ENCODE data around the gene CCDC3.

CCDC3 gene

DNA sequence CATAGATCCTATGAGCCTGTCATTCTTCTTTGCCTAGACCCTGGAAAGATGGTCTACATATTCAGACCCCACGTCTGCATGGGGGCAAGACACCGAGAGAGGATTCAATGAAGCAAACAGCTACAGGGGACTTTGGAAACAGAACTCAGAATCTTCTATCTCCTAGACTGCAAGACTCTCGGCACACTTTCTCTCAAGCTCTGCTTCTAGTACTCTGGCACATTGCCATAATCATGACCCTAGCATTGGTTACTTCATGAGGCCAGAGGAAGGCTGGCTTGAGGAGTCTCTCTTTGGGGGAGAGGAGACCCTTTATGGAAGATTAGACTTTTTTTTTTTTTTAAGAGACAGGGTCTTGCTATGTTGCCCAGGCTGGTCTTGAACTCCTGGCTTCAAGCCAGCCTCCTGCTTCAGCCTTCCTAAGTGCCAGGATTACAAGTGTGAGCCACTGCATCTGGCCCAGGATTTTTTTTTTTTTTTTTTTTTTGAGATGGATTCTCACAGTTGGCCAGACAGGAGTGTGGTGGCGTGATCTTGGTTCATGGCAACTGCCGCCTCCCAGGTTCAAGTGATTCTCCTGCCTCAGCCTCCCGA is 20.7 kb downstream of the CCDC3 start:
- Histone ChIP-seq H3K9me3 (peaks cover 14% of the 10 kb centered on the region), H3K27me3 (no peaks in the 10 kb centered on the region), H3K36me3 (no peaks in the 10 kb centered on the region), H4K20me1 (no peaks in the 10 kb centered on the region), H3K4me2 (peak overlapping the region; percentile 88), H3K4me3 (peak overlapping the region; percentile 8; the same call in 1 of the 2 replicates), H3K9ac (peak overlapping the region; percentile 28; the same call in 1 of the 2 replicates), H3K4me1 (peaks cover 32% of the 10 kb centered on the region), H3K27ac (peak overlapping the region; percentile 23; the same call in 1 of the 2 replicates)
- TF ChIP-seq Cebpa-rat (IDR thresholded peaks at IDR 0.05) = no peak

DNA sequence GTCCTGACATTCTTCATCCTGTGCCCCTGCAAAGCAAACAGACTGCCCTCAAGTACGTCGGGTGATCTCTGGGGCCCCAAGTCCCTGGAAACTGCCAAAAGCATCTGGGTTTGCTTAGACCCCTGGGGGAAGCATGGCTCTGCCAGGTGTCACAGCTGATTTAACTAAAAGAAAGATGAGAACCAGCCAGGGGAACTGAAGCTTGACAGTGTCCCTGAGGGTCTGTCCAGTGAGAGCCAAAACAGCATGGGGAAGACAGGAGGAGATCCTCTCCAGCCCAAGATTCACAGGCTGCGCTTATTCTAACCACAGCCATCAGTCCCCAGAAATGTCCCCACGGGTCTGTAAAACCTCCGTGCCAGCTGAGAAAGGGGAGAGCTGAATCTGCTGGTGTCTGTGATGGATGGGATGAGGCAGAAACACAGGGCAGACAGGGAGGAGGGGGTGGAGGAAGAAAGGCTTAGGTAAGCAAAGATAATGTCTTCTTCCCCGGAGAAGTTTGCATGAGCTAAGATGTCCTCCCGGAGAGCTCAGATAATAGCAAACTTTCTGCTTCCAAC is 21.3 kb downstream of the CCDC3 start:
- peak overlapping the region; percentile 8; the same call in 1 of the 2 replicates for H3K4me3 ChIP-seq

GRCh38 chr10:12978891-12979290 is 22.6 kb downstream of the CCDC3 start:
- H3K4me1 ChIP-seq = peaks cover 32% of the 10 kb centered on the region
- H3K4me2 ChIP-seq = peak overlapping the region; percentile 88
- H3K27me3 ChIP-seq = no peaks in the 10 kb centered on the region
- no peaks in the 10 kb centered on the region for H3K36me3 ChIP-seq
- no peak for TF ChIP-seq Cebpa-rat (IDR thresholded peaks at IDR 0.05)
- H4K20me1 ChIP-seq = no peaks in the 10 kb centered on the region
- no peak overlapping the region for H3K27ac ChIP-seq
- peaks cover 4% of the 10 kb centered on the region; the same call in 1 of the 2 replicates for H3K9me3 ChIP-seq
- H3K4me3 ChIP-seq = no peak overlapping the region
- no peak overlapping the region for H3K9ac ChIP-seq

More for the DNA sequence above, 21.3 kb downstream of the CCDC3 start:
- Histone ChIP-seq H3K27me3 (no peaks in the 10 kb centered on the region), H4K20me1 (no peaks in the 10 kb centered on the region), H3K4me2 (peak overlapping the region; percentile 88), H3K9ac (peak overlapping the region; percentile 28; the same call in 1 of the 2 replicates), H3K27ac (peak overlapping the region; percentile 23; the same call in 1 of the 2 replicates), H3K36me3 (no peaks in the 10 kb centered on the region), H3K4me1 (peaks cover 32% of the 10 kb centered on the region), H3K9me3 (peaks cover 14% of the 10 kb centered on the region)
- TF ChIP-seq Cebpa-rat (IDR thresholded peaks at IDR 0.05) = no peak

DNA sequence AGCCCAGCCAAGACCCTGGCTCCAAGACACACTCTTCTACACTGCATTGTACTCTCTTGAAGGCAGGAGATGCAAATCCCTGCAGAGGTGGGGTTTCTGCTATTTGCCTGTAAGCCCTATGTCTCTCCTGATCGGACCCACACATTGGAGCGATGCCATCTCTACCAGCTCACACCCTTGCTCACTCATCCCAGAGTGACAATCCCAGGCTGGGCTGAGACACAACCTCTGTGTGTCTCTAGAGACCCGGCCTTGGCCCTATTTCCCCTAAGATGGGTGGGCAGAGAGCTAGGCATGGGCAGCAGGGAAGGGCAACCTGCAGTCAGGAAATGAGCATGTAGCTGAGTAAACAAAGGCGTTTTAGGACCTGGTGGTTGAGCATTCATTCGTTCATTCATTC is 25.6 kb downstream of the CCDC3 start:
- Histone ChIP-seq H3K9ac (no peak overlapping the region), H3K27me3 (no peaks in the 10 kb centered on the region), H3K4me1 (peaks cover 29% of the 10 kb centered on the region), H4K20me1 (no peaks in the 10 kb centered on the region), H3K4me2 (no peak overlapping the region), H3K27ac (no peak overlapping the region), H3K4me3 (no peak overlapping the region), H3K9me3 (no peaks in the 10 kb centered on the region), H3K36me3 (no peaks in the 10 kb centered on the region)
- no peak for TF ChIP-seq Cebpa-rat (IDR thresholded peaks at IDR 0.05)

DNA sequence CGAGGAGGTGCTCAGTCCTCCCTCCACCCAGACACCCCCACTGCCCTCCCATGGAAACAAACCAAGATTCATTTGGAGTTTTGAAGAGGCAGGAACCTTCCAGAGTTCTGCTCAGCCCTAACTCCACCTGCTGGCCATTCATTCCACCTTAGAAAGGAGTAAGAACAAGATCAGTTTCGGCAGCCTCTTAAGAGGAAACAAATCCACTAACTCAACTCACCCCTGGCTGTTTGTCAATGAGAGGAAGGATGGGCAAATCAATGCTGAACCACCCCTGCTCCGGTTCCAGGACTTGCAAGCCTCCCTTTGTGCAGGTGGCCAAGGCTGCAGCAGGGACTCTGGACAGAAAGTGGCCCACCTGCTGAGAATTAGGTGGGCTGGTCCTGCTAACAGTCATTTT is 26.2 kb downstream of the CCDC3 start:
- peaks cover 28% of the 10 kb centered on the region for H3K4me1 ChIP-seq
- no peaks in the 10 kb centered on the region for H3K27me3 ChIP-seq
- no peak overlapping the region for H3K9ac ChIP-seq
- no peak overlapping the region for H3K4me3 ChIP-seq
- H3K4me2 ChIP-seq = no peak overlapping the region
- no peaks in the 10 kb centered on the region for H3K9me3 ChIP-seq
- no peaks in the 10 kb centered on the region for H3K36me3 ChIP-seq
- no peaks in the 10 kb centered on the region for H4K20me1 ChIP-seq
- no peak for TF ChIP-seq Cebpa-rat (IDR thresholded peaks at IDR 0.05)
- no peak overlapping the region for H3K27ac ChIP-seq

- Histone ChIP-seq H3K9me3 (no peaks in the 10 kb centered on the region), H3K4me1 (peaks cover 28% of the 10 kb centered on the region), H3K4me2 (no peak overlapping the region), H3K9ac (no peak overlapping the region), H4K20me1 (no peaks in the 10 kb centered on the region), H3K4me3 (no peak overlapping the region), H3K27me3 (no peaks in the 10 kb centered on the region), H3K36me3 (no peaks in the 10 kb centered on the region), H3K27ac (no peak overlapping the region)
- TF ChIP-seq Cebpa-rat (IDR thresholded peaks at IDR 0.05) = no peak
These were observed 26.9 kb downstream of the CCDC3 start for GRCh38 chr10:12974491-12975199.

GRCh38 chr10:12974078-12974477 is 27.4 kb downstream of the CCDC3 start:
- Histone ChIP-seq H3K4me3 (no peak overlapping the region), H4K20me1 (no peaks in the 10 kb centered on the region), H3K36me3 (no peaks in the 10 kb centered on the region), H3K27ac (no peak overlapping the region), H3K9ac (no peak overlapping the region), H3K4me2 (no peak overlapping the region), H3K4me1 (peaks cover 22% of the 10 kb centered on the region), H3K9me3 (no peaks in the 10 kb centered on the region), H3K27me3 (no peaks in the 10 kb centered on the region)
- no peak for TF ChIP-seq Cebpa-rat (IDR thresholded peaks at IDR 0.05)

GRCh38 chr10:12973149-12973718 is 28.3 kb downstream of the CCDC3 start:
- Histone ChIP-seq H3K9ac (no peak overlapping the region), H3K27ac (no peak overlapping the region), H3K4me1 (peaks cover 16% of the 10 kb centered on the region), H4K20me1 (no peaks in the 10 kb centered on the region), H3K36me3 (no peaks in the 10 kb centered on the region), H3K4me2 (no peak overlapping the region), H3K4me3 (no peak overlapping the region), H3K9me3 (peaks cover 2% of the 10 kb centered on the region), H3K27me3 (no peaks in the 10 kb centered on the region)
- no peak for TF ChIP-seq Cebpa-rat (IDR thresholded peaks at IDR 0.05)

DNA sequence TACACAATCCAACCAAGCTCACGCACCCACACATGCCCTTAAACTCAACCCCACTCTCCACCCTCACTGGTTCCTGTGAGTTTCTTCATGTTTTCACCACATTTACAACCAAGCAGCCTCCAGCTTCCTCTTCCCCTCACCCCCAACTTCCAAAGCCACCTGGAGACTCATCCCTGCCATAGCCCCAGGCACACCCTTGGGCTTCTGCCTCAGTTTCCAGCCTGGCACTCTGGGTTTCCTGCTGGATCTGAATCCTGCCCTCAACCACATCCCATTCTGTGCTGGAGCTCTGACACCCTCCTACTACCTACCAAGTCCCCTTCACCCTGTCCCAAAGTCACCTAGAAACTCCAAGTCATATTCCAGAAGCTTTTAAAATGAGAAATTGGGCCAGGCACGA is 29.4 kb downstream of the CCDC3 start:
- H3K4me2 ChIP-seq = no peak overlapping the region
- H3K4me3 ChIP-seq = no peak overlapping the region
- H3K36me3 ChIP-seq = no peaks in the 10 kb centered on the region
- peaks cover 11% of the 10 kb centered on the region for H3K9me3 ChIP-seq
- H3K9ac ChIP-seq = no peak overlapping the region
- no peaks in the 10 kb centered on the region for H3K27me3 ChIP-seq
- no peak overlapping the region for H3K27ac ChIP-seq
- H4K20me1 ChIP-seq = no peaks in the 10 kb centered on the region
- no peak for TF ChIP-seq Cebpa-rat (IDR thresholded peaks at IDR 0.05)
- H3K4me1 ChIP-seq = peaks cover 16% of the 10 kb centered on the region

All from BLaER1 (cell line).